Smooth muscle cell (in vitro differentiated cells): ENCODE data around the gene AUTS2. TPM values are rescaled to one million over a fixed set of nuclear protein-coding genes. Genes with fewer than 3 reads are reported as not detected.

ENCODE experiments used
- DNase-seq: peaks from one replicate; lab custom pipeline; 2025; ENCODE audit not compliant: unreplicated experiment; lab: John Stamatoyannopoulos, UW
- H2AFZ ChIP-seq: fragments of 200-600 bp; sonication (generic); 2 replicates; pipeline ENCODE4 v1.6.0; 2016; ENCODE audit warnings: antibody characterized with exemption, low read depth, mild to moderate bottlenecking
- H3F3A ChIP-seq: fragments of 200-600 bp; sonication (generic); 2 replicates; pipeline ENCODE4 v1.6.0; 2017; ENCODE audit warnings: antibody characterized with exemption, low read depth
- H3K27ac ChIP-seq: fragments of 200-600 bp; sonication (generic); 2 replicates; pipeline ENCODE4 v1.5.1; 2016; ENCODE audit warnings: low read depth, mild to moderate bottlenecking
- H3K27me3 ChIP-seq: fragments of 200-600 bp; sonication (generic); 2 replicates; pipeline ENCODE4 v1.6.1; 2016; ENCODE audit warnings: low read depth, mild to moderate bottlenecking
- H3K36me3 ChIP-seq: fragments of 200-600 bp; sonication (generic); 2 replicates; pipeline ENCODE4 v1.5.1; 2016; ENCODE audit warnings: low read depth
- H3K4me1 ChIP-seq: fragments of 200-600 bp; sonication (generic); 2 replicates; pipeline ENCODE4 v1.5.1; 2016; ENCODE audit warnings: low read depth
- H3K4me2 ChIP-seq: fragments of 200-600 bp; sonication (generic); 2 replicates; pipeline ENCODE4 v1.6.0; 2016; ENCODE audit warnings: mild to moderate bottlenecking
- H3K4me3 ChIP-seq: fragments of 200-600 bp; sonication (generic); 2 replicates; pipeline ENCODE4 v1.5.1; 2016; ENCODE audit warnings: mild to moderate bottlenecking
- H3K79me2 ChIP-seq: fragments of 200-600 bp; sonication (generic); 2 replicates; pipeline ENCODE4 v1.6.0; 2016; ENCODE audit warnings: low read depth, mild to moderate bottlenecking
- H3K9ac ChIP-seq: fragments of 200-600 bp; sonication (generic); 2 replicates; pipeline ENCODE4 v1.6.0; 2016; ENCODE audit warnings: low read depth
- H3K9me3 ChIP-seq: fragments of 200-600 bp; sonication (generic); replicated peaks from 2 replicates; pipeline ENCODE4 v1.5.1; 2016; ENCODE audit warnings: low read depth
- H4K20me1 ChIP-seq: fragments of 200-600 bp; sonication (generic); 2 replicates; pipeline ENCODE4 v1.6.0; 2016; ENCODE audit warnings: low read depth
- CTCF ChIP-seq: fragments of 200-600 bp; sonication (generic); IDR thresholded peaks from 2 replicates; pipeline ENCODE4 v1.5.1; 2017; ENCODE audit warnings: borderline replicate concordance, mild to moderate bottlenecking, antibody characterized with exemption; ENCODE audit not compliant: insufficient read depth, poor library complexity, severe bottlenecking
- WGBS: methylation state at CpG from one replicate; pipeline ENCODE4 v1.1.7; 2016; ENCODE audit warnings: low lambda C conversion rate; 5-methylcytosine and 5-hydroxymethylcytosine counted together
- polyA plus RNA-seq: library from polyadenylated mRNA; unstranded; fragments of >200 nt; fragmentation: Nextera tagmentation; extraction: Ambion mirVana; gene quantifications from 2 replicates; pipeline ENCODE4 v1.2.1, GENCODE V29; 2016
- total RNA-seq: library from RNA; depleted of rRNA; stranded (reverse); fragments of >200 nt; gene quantifications from 2 replicates; pipeline ENCODE4 v1.2.3, GENCODE V29; 2014

The AUTS2 gene
- total and polyA plus RNA-seq, 2 experiments from 2014 or later = 6.5 to 8.6 TPM

GRCh38 chr7:70790215-70791073 lies 1192.2 kb downstream of the AUTS2 start:
- Histone ChIP-seq H2AFZ (no peak overlapping the region), H3K9me3 (no peaks in the 10 kb centered on the region), H3K4me1 (no peaks in the 10 kb centered on the region), H3K4me3 (no peak overlapping the region), H3K79me2 (no peaks in the 10 kb centered on the region), H3K36me3 (no peaks in the 10 kb centered on the region), H3F3A (no peaks in the 10 kb centered on the region), H3K27ac (no peak overlapping the region), H3K9ac (no peak overlapping the region), H4K20me1 (no peaks in the 10 kb centered on the region), H3K4me2 (no peak overlapping the region), H3K27me3 (no peaks in the 10 kb centered on the region)
- WGBS = 94% methylated on average over 56 of the region's 63 CpGs
- DNase-seq = no peak
- TF ChIP-seq CTCF = no peak

GRCh38 chr7:70791341-70791740 lies 1193.1 kb downstream of the AUTS2 start:
- H3K27ac ChIP-seq = no peak overlapping the region
- no peak for TF ChIP-seq CTCF
- H3K27me3 ChIP-seq = no peaks in the 10 kb centered on the region
- no peaks in the 10 kb centered on the region for H3K9me3 ChIP-seq
- H3K4me2 ChIP-seq = no peak overlapping the region
- no peak overlapping the region for H3K9ac ChIP-seq
- no peak for DNase-seq
- no peaks in the 10 kb centered on the region for H3K79me2 ChIP-seq
- 96% methylated on average over 6 of the region's 6 CpGs for WGBS
- no peak overlapping the region for H2AFZ ChIP-seq
- no peak overlapping the region for H3K4me3 ChIP-seq
- H3K4me1 ChIP-seq = no peaks in the 10 kb centered on the region
- no peaks in the 10 kb centered on the region for H4K20me1 ChIP-seq
- H3K36me3 ChIP-seq = no peaks in the 10 kb centered on the region
- no peaks in the 10 kb centered on the region for H3F3A ChIP-seq

- H3K4me2 ChIP-seq = no peak overlapping the region
- H3K4me3 ChIP-seq = no peak overlapping the region
- WGBS = 91% methylated on average over 8 of the region's 8 CpGs
- no peaks in the 10 kb centered on the region for H3F3A ChIP-seq
- TF ChIP-seq CTCF = no peak
- H3K9ac ChIP-seq = no peak overlapping the region
- H3K36me3 ChIP-seq = no peaks in the 10 kb centered on the region
- H3K9me3 ChIP-seq = no peaks in the 10 kb centered on the region
- no peak overlapping the region for H2AFZ ChIP-seq
- H3K79me2 ChIP-seq = no peaks in the 10 kb centered on the region
- H3K4me1 ChIP-seq = no peaks in the 10 kb centered on the region
- DNase-seq = no peak
- H3K27ac ChIP-seq = no peak overlapping the region
- no peaks in the 10 kb centered on the region for H3K27me3 ChIP-seq
- H4K20me1 ChIP-seq = no peaks in the 10 kb centered on the region
Observed at GRCh38 chr7:70793060-70793459, 1194.8 kb downstream of the AUTS2 start.

GRCh38 chr7:70793821-70794220 lies 1195.5 kb downstream of the AUTS2 start:
- Histone ChIP-seq H3K9ac (no peak overlapping the region), H3K79me2 (no peaks in the 10 kb centered on the region), H4K20me1 (no peaks in the 10 kb centered on the region), H3K4me2 (no peak overlapping the region), H3K36me3 (no peaks in the 10 kb centered on the region), H3K27me3 (no peaks in the 10 kb centered on the region), H3K9me3 (no peaks in the 10 kb centered on the region), H2AFZ (no peak overlapping the region), H3K4me3 (no peak overlapping the region), H3K4me1 (no peaks in the 10 kb centered on the region), H3K27ac (no peak overlapping the region), H3F3A (no peaks in the 10 kb centered on the region)
- WGBS = 96% methylated on average over 9 of the region's 9 CpGs
- no peak for DNase-seq
- no peak for TF ChIP-seq CTCF
